Activated CD4-positive, alpha-beta T cell treated with anti-CD3 and anti-CD28 coated beads for 48 hours (primary cell): ENCODE measurements around the gene CACNG7.

Experiments used
- DNase-seq: peaks from one replicate; pipeline ENCODE4 v3.0.0-alpha.2; 2020

Gene CACNG7

DNA sequence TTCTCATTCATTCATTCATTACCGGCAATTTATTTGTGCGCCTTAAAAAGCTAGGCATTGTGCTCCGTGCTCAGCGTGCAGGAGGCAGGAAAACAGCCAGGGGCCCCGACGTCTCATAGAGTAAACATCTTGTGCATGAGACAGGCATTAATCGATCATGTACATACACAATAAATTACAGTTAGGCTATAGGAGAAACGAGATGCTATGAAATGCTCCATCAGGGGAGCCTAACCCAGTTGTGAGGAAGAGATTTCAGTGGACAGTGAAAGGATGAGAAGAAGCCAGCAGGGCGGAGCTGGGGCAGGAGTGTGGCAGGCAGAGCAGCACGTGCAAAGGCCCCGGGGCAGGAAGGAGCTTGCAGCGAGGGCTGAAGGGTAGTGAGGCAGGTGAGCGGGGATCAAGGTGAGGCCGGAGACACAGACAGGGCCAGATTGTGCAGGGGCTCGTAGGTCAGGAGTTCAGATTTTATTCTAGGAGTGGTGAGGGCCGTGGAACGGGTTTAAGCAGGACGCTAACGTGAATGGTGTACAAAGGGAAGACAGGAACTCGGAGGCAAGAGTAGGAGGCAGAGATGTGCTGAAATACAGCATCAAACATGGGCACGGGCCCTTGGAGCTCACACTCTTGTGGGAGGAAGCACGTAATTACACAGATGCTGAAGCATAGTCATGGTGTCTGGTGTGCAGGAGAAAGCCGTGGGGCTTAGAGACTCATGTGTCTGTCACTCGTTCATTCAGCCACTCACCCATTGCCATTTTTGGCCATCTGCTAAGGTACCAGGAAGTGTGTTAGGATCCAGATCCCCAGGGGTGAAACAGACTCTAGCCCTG lies 74.6 kb downstream of the CACNG7 start:
- DNase-seq, result no peak

DNA sequence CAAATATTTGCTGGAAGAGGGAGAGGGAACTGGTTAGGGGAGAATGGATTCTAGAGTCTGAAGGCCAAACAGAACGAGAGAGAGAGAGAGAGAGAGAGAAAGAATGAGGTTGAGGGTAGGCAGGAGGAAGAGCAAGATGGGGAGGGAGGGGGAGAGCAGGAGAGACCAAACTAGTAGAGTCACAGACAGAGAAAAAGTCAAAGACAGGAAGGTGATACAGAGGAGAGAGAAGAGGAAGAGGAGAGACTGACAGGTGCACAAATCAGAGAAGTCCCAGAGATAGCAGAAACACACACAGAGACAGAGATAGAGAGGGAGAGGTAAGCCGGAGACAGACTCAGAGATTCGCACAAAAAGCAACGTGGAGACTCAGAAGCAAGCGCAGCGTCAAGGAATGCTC lies 76.8 kb downstream of the CACNG7 start:
- no peak for DNase-seq

DNA sequence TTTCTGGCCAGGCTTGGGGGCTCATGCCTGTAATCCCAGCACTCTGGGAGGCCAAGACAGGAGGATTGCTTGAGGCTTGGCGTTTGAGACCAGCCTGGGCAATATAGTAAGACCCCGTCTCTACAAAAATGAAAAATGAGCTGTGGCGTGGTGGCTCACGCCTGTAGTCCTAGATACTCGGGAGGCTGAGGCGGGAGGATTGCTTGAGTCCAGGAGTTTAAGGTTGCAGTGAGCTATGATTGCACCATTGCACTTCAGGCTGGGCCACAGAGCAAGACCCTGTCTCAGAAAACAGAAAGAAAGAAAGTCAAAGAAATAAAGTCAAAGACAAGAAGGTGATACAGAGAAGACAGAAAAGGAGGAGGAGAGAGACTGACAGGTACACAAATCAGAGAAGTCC lies 79.9 kb downstream of the CACNG7 start:
- no peak for DNase-seq

DNA sequence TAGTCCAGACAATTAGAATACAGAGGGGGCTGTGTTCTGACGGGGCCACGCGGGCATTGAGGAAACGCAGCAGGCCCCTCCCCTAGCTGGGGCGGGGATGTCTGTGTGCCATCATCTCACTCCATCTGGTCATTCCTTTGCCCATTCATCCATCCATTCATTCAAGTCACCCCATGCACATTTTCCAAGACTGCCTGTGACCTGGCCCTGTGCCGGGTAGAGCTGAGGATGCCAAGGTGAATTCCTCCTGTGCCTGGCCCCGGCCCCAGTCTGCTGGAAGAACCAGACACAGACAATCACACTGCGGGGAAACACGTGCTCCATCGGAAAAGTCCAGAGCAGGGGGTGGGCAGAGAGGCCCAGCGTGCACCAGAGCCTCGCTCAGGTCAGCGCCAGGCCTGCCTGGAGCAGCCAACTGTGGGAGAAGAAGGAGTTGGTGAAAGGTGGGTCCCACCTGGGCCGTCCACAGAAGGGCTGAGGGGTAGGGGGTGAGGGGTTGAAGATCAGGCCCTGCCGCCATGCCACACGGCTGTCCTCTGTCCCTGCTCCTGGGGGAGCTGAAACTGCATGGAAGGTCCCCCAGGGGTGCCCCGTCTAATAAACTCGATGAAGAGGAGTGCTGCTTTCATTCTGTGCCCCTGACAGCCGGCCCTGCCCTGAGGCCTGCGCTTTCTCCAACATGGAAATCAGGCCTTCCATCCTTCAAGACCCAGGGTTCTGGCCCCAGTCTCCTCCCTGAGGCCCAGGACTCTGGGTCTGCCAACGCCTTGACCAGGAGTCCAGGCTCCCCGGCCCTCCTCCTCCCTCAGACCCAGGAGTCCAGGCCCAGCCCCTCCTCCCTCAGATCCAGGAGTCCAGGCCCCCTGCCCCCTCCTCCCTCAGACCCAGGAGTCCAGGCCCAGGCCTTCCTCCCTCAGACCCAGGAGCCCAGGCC lies 80.8 kb downstream of the CACNG7 start:
- DNase-seq, result no peak

DNA sequence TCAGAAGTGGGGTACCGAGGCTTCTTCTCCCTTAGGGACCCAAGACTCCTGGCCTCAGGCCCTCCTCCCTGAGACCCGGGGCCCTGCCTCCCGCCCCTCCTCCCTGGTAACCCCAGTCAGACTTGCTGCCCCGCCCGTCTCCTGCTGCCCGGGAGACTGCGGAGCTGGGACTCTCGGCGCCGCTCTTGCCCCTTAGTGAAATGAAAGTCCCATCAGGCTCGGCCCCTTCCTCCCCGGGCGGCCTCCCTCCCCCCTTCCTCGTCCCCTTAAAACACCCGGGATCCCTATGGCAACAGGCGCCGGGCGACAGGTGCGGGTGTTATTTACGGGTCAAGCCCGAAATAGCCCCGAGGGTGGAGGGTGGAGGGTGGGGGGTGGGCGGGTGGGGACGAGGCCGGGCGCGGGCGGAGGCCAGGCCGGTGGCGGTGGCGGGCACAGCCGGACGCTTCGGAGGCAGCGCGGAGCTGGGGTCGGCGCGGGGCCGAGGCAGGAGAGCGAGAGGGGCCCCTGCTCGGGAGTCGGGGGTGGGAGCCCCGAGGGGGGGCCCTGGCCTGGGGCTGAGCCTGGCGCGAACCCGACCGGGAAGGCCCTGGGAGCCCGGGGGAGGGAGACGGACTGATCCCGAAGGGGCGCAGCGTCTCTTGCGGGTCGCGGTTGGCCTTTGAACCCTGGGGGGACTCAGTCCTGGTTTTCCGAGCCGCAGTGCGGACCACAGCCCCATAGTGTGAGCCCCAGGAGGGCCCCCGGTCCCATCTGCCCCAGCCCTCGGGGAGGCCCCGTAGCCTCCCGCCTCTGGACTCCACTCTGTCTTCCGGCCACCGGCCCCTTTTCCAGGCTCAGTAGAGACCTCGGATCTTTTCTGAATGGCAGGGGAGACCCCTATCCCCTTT lies 82.4 kb downstream of the CACNG7 start, which contains the start of gene CACNG6:
CACNG6 (plus strand) TSS at position 414 of the 890 bp plus-strand sequence. CDS start 1,241 bp downstream, outside the sequence.
- no peak for DNase-seq

DNA sequence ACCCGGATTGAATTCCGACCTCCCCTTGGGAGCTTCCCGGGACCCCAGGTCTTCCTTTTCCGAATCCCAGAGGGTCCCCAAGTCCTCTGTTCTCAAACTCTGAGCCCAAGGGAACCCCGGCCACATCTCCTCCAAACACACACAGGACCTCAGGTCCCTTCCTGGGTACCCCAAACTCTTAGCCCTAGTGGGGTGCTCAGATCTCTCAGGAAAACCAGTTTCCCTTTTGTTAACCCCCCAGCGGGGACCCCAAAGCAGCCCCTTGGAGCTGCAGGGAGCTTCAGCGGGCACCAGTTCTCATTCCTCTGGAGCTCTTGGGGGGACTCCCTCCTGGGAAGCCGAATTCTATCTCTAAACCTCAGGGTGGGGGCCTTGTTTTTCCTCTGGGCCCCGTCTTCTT lies 83.1 kb downstream of the CACNG7 start:
- DNase-seq, result no peak

DNA sequence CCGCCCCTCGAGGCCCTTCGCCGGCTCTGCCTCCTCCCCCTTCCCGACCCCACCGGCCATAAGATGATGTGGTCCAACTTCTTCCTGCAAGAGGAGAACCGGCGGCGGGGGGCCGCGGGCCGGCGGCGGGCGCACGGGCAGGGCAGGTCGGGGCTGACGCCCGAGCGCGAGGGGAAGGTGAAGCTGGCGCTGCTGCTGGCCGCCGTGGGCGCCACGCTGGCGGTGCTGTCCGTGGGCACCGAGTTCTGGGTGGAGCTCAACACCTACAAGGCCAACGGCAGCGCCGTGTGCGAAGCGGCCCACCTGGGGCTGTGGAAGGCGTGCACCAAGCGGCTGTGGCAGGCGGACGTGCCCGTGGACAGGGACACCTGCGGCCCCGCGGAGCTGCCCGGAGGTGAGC lies 83.7 kb downstream of the CACNG7 start:
- DNase-seq, result no peak

DNA sequence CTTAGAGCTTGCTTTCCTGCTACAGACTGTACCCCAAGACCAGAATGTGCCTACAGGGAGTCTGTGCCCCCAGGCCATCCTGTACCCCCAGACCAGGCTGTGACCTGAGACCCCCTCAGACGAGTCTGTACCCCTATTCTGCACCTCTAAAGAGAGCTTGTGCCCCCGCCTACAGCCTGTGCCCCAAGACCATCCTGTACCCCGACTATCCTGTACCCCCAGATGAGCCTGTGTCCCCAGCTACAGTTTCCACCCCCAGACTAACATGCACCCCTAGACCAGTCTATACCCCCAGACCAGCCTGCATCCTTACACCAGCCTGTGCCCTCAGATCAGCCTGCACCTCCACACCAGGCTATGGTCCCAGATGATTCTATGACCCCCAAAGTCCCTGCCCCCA lies 84.4 kb downstream of the CACNG7 start:
- no peak for DNase-seq
